Loucy (cell line): Measurements from ENCODE around the gene TFEB.

Experiments
- H2AFZ ChIP-seq: fragments of 200-600 bp; sonication (generic); 2 replicates; pipeline ENCODE4 v1.6.0; 2016; ENCODE audit warnings: antibody characterized with exemption, mild to moderate bottlenecking, low read length, moderate library complexity
- H3F3A ChIP-seq: fragments of 200-600 bp; 2 replicates; pipeline ENCODE4 v1.6.0; 2016; ENCODE audit warnings: antibody characterized with exemption, low read depth, mild to moderate bottlenecking
- H3K27me3 ChIP-seq: fragments of 200-600 bp; sonication (generic); 2 replicates; pipeline ENCODE4 v1.6.1; 2014; ENCODE audit warnings: low read length, mild to moderate bottlenecking; ENCODE audit not compliant: insufficient read depth, poor library complexity, severe bottlenecking
- H3K36me3 ChIP-seq: fragments of 200-600 bp; sonication (generic); 2 replicates; pipeline ENCODE4 v1.6.1; 2016; ENCODE audit warnings: low read length; ENCODE audit not compliant: insufficient read depth
- H3K4me1 ChIP-seq: fragments of 200-600 bp; sonication (generic); 2 replicates; pipeline ENCODE4 v1.5.1; 2014; ENCODE audit warnings: low read length, mild to moderate bottlenecking; ENCODE audit not compliant: insufficient read depth, poor library complexity, severe bottlenecking
- H3K4me2 ChIP-seq: fragments of 200-600 bp; sonication (generic); 2 replicates; pipeline ENCODE4 v1.6.0; 2014; ENCODE audit warnings: antibody characterized with exemption, low read length, low read depth, mild to moderate bottlenecking; ENCODE audit not compliant: poor library complexity, severe bottlenecking
- H3K4me3 ChIP-seq: fragments of 200-600 bp; sonication (generic); 2 replicates; pipeline ENCODE4 v1.5.1; 2014; ENCODE audit warnings: low read length, mild to moderate bottlenecking, mixed read lengths; ENCODE audit not compliant: poor library complexity, severe bottlenecking
- H3K79me2 ChIP-seq: fragments of 200-600 bp; sonication (generic); 2 replicates; pipeline ENCODE4 v1.6.1; 2014; ENCODE audit warnings: low read length; ENCODE audit not compliant: insufficient read depth
- H3K9ac ChIP-seq: fragments of 200-600 bp; sonication (generic); 2 replicates; pipeline ENCODE4 v1.6.0; 2014; ENCODE audit warnings: mild to moderate bottlenecking, low read depth, low read length, moderate library complexity; ENCODE audit not compliant: poor library complexity, severe bottlenecking
- H3K9me2 ChIP-seq: fragments of 200-600 bp; sonication (generic); replicated peaks from 2 replicates; pipeline ENCODE4 v1.6.1; 2016; ENCODE audit warnings: low read depth, low read length, mixed read lengths
- H3K9me3 ChIP-seq: fragments of 200-600 bp; sonication (generic); 2 replicates; pipeline ENCODE4 v1.6.1; 2014; ENCODE audit warnings: mild to moderate bottlenecking, antibody characterized with exemption, low read length, low read depth; ENCODE audit not compliant: insufficient read depth
- H4K20me1 ChIP-seq: fragments of 200-600 bp; sonication (generic); 2 replicates; pipeline ENCODE4 v1.6.0; 2014; ENCODE audit warnings: antibody characterized with exemption, low read length, mild to moderate bottlenecking; ENCODE audit not compliant: insufficient read depth, poor library complexity, severe bottlenecking
- EZH2phosphoT487 ChIP-seq: fragments of 200-600 bp; IDR thresholded peaks from 2 replicates; pipeline ENCODE4 v1.6.1; 2018; ENCODE audit warnings: antibody characterized with exemption, mild to moderate bottlenecking, moderate library complexity, borderline replicate concordance
- TF ChIP-seq, protein P1 (sequence below): fragments of 200-600 bp; sonication (generic); conservative IDR thresholded peaks from 2 replicates; pipeline ENCODE4 v1.5.1; 2014; ENCODE audit warnings: mild to moderate bottlenecking, antibody characterized with exemption, low read length

TFEB gene

GRCh38 chr6:41713650-41714291, 21.6 kb downstream of the TFEB start:
- Histone ChIP-seq H3K79me2 (no peaks in the 10 kb centered on the region), H3K4me1 (peaks cover 31% of the 10 kb centered on the region), H3K27me3 (no peaks in the 10 kb centered on the region), H3K4me2 (no peak overlapping the region), H3K4me3 (no peak overlapping the region), H2AFZ (no peak overlapping the region), H3K9me2 (no peaks in the 10 kb centered on the region), H3K9me3 (no peaks in the 10 kb centered on the region), H3F3A (no peaks in the 10 kb centered on the region), H3K9ac (no peak overlapping the region), H4K20me1 (no peaks in the 10 kb centered on the region), H3K36me3 (no peaks in the 10 kb centered on the region)
- no peak for TF ChIP-seq EZH2phosphoT487
- TF ChIP-seq, protein P1, sequence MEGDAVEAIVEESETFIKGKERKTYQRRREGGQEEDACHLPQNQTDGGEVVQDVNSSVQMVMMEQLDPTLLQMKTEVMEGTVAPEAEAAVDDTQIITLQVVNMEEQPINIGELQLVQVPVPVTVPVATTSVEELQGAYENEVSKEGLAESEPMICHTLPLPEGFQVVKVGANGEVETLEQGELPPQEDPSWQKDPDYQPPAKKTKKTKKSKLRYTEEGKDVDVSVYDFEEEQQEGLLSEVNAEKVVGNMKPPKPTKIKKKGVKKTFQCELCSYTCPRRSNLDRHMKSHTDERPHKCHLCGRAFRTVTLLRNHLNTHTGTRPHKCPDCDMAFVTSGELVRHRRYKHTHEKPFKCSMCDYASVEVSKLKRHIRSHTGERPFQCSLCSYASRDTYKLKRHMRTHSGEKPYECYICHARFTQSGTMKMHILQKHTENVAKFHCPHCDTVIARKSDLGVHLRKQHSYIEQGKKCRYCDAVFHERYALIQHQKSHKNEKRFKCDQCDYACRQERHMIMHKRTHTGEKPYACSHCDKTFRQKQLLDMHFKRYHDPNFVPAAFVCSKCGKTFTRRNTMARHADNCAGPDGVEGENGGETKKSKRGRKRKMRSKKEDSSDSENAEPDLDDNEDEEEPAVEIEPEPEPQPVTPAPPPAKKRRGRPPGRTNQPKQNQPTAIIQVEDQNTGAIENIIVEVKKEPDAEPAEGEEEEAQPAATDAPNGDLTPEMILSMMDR = no peak

GRCh38 chr6:41713159-41713649, 22.2 kb downstream of the TFEB start:
- peaks cover 36% of the 10 kb centered on the region for H3K4me1 ChIP-seq
- no peaks in the 10 kb centered on the region for H3K27me3 ChIP-seq
- no peaks in the 10 kb centered on the region for H3F3A ChIP-seq
- H3K9ac ChIP-seq = no peak overlapping the region
- no peaks in the 10 kb centered on the region for H3K36me3 ChIP-seq
- H3K9me3 ChIP-seq = no peaks in the 10 kb centered on the region
- no peaks in the 10 kb centered on the region for H3K9me2 ChIP-seq
- no peak for TF ChIP-seq EZH2phosphoT487
- TF ChIP-seq, protein P1 = no peak
- no peak overlapping the region for H3K4me3 ChIP-seq
- H4K20me1 ChIP-seq = no peaks in the 10 kb centered on the region
- H2AFZ ChIP-seq = no peak overlapping the region
- no peaks in the 10 kb centered on the region for H3K79me2 ChIP-seq
- no peak overlapping the region for H3K4me2 ChIP-seq

DNA sequence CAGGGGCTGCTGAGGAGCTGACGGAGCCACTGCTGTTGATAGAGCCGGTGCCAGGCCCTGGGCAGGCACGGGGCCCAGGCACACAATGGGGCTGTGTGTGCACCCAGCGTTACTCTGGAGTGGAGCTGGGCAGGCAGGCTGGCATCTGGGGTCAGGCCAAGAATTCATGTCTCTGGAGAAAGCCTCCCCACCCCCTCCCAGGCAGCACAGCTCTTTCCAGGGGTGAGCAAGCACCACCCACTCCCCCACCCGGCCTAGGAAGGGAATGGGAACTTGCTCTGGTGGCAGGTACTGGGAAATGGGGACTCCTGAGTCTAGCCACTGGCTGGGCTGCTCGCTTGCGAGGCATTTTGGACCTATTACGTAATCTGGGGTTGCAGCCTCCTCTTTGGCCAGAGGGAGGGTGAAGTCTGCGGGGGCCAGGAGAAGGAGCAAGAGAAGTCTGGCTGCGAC, 22.7 kb downstream of the TFEB start:
- no peak overlapping the region for H3K4me3 ChIP-seq
- H3K36me3 ChIP-seq = no peaks in the 10 kb centered on the region
- H2AFZ ChIP-seq = no peak overlapping the region
- no peak overlapping the region for H3K9ac ChIP-seq
- H3K79me2 ChIP-seq = no peaks in the 10 kb centered on the region
- no peaks in the 10 kb centered on the region for H4K20me1 ChIP-seq
- H3F3A ChIP-seq = no peaks in the 10 kb centered on the region
- no peaks in the 10 kb centered on the region for H3K9me3 ChIP-seq
- H3K27me3 ChIP-seq = no peaks in the 10 kb centered on the region
- TF ChIP-seq, protein P1 = no peak
- TF ChIP-seq EZH2phosphoT487 = no peak
- H3K9me2 ChIP-seq = no peaks in the 10 kb centered on the region
- H3K4me1 ChIP-seq = peaks cover 38% of the 10 kb centered on the region
- H3K4me2 ChIP-seq = no peak overlapping the region
